Left lobe of liver (tissue), 2 donors: ENCODE data around the gene CNNM4. TPM values are rescaled to one million over a fixed set of nuclear protein-coding genes. Genes with fewer than 3 reads are reported as not detected.

Experiments
- ATAC-seq: fragments of 200-7000 bp; cut with Tn5 transposase; one replicate; pipeline ENCODE4 v1.9.1; 2020; ENCODE audit warnings: mild to moderate bottlenecking, moderate library complexity
- DNase-seq: peaks from one replicate; pipeline ENCODE4 v3.0.0-alpha.2; 2020; ENCODE audit warnings: low spot score
- total RNA-seq: library from RNA; stranded (reverse); gene quantifications from one replicate; pipeline ENCODE4 v1.2.1, GENCODE V29; 2021
- donor health status: DM: no; HTN: no; CAD: no; lungs with moderate emphysema.
- donor health status: DM: no; HTN: yes; CAD: no.

Gene CNNM4
- total RNA-seq, result 3.4 TPM

- peak; percentile 97 for DNase-seq
- peak; percentile 93 for ATAC-seq
Observed at GRCh38 chr2:96760036-96760985, at the start of gene CNNM4. CNNM4 (plus strand) TSS chr2:96760902; CDS start chr2:96761000, 98 bp downstream.

- ATAC-seq, result no peak
Observed at GRCh38 chr2:96710985-96711384, 49.7 kb upstream of the CNNM4 start.

GRCh38 chr2:96715658-96716057, 45.0 kb upstream of the CNNM4 start:
- DNase-seq, result no peak
- ATAC-seq, result peak; percentile 40

More at GRCh38 chr2:96710985-96711384, 49.7 kb upstream of the CNNM4 start:
- no peak for DNase-seq

GRCh38 chr2:96716388-96716787, 44.3 kb upstream of the CNNM4 start:
- no peak for DNase-seq
- ATAC-seq, result no peak

- DNase-seq, result no peak
- ATAC-seq, result no peak
Observed at GRCh38 chr2:96726131-96726530, 34.6 kb upstream of the CNNM4 start.

- no peak for DNase-seq
- no peak for ATAC-seq
Observed at GRCh38 chr2:96727431-96727830, 33.3 kb upstream of the CNNM4 start.

GRCh38 chr2:96729748-96730147, 31.0 kb upstream of the CNNM4 start:
- DNase-seq (no peak), ATAC-seq (no peak)

- DNase-seq (no peak), ATAC-seq (no peak)
Observed at GRCh38 chr2:96730212-96730611, 30.5 kb upstream of the CNNM4 start.

- ATAC-seq, result no peak
- DNase-seq, result no peak
Observed at GRCh38 chr2:96733931-96734330, 26.8 kb upstream of the CNNM4 start.

- peak; percentile 40 for ATAC-seq
- DNase-seq, result peak; percentile 46
Observed at GRCh38 chr2:96734880-96735583, 25.7 kb upstream of the CNNM4 start.

GRCh38 chr2:96737251-96737650, 23.5 kb upstream of the CNNM4 start:
- no peak for ATAC-seq

GRCh38 chr2:96737831-96738230, 22.9 kb upstream of the CNNM4 start:
- DNase-seq, result no peak

More at GRCh38 chr2:96737251-96737650, 23.5 kb upstream of the CNNM4 start:
- no peak for DNase-seq

GRCh38 chr2:96739076-96739632, 21.5 kb upstream of the CNNM4 start:
- ATAC-seq (no peak), DNase-seq (no peak)

More at GRCh38 chr2:96737831-96738230, 22.9 kb upstream of the CNNM4 start:
- ATAC-seq, result no peak

GRCh38 chr2:96739633-96740428, 20.9 kb upstream of the CNNM4 start, which contains the start of gene LMAN2L:
LMAN2L (minus strand) TSS chr2:96740064; CDS start chr2:96740040, 24 bp downstream.
- ATAC-seq (peak; percentile 97), DNase-seq (peak; percentile 97)

GRCh38 chr2:96747061-96747617, 13.6 kb upstream of the CNNM4 start:
- DNase-seq (no peak), ATAC-seq (no peak)

- no peak for ATAC-seq
- DNase-seq, result no peak
Observed at GRCh38 chr2:96751800-96752199, 8.9 kb upstream of the CNNM4 start.

GRCh38 chr2:96753661-96754282, 6.9 kb upstream of the CNNM4 start:
- DNase-seq, result no peak
- no peak for ATAC-seq

GRCh38 chr2:96754317-96754716, 6.4 kb upstream of the CNNM4 start:
- ATAC-seq (no peak), DNase-seq (no peak)

GRCh38 chr2:96756788-96757476, 3.8 kb upstream of the CNNM4 start:
- no peak for ATAC-seq
- no peak for DNase-seq
